ENCODE data around the gene RAPGEF3.

The RAPGEF3 gene

DNA sequence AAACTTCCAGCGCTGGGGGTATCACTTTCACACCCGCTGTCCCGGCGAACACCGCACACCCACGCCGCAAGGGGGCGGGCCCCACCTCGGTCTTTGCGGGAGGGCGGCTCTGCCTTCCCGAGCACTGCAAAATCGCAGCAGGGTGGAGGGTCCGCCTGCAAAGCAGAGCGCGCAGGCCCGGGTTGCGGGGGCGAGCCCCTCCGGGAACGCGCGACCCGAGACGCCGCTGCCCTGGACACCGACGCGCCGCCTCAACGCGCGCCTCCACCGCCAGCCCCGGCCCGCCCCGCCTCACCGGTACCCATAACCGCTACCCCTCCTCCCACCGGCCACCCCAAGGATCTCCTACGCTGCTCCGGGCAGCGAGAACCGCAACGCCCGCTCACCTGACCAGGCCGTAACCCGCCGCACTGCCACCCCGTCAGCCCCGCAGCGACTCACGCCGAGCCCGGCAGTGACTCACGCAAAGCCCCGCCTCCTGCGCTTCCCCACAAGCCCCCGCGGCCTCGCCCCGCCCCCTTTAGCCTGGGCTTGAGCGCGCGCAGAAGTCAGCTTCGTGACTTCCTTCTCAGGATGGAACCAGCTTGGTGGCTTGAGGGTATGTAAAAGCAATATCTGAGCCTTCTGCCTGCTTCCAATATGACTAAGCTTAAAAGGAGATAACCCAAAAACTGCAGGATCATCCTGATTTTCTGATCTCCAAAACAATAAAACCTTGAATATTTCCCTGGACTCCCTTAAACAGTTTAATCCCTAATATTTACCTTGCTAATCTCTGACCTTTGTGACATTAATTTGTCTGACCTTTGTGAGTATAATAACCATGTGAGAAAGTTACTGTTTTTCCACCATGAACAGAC lies 52.9 kb downstream of the RAPGEF3 start, which contains the start of gene RPAP3 (continued):
- TF ChIP-seq ZNF211 (tag by site-specific recombination; IDR thresholded peaks at IDR 0.05; ENCODE audit: low read depth) (no peak), TRIM28 (IDR thresholded peaks at IDR 0.05; ENCODE audit: borderline replicate concordance, low read length) (no peak), ZNF2 (tag by site-specific recombination; IDR thresholded peaks at IDR 0.05) (no peak), ZNF701 (tag by site-specific recombination; IDR thresholded peaks at IDR 0.05) (no peak)
- TF ChIP-seq, protein P1, sequence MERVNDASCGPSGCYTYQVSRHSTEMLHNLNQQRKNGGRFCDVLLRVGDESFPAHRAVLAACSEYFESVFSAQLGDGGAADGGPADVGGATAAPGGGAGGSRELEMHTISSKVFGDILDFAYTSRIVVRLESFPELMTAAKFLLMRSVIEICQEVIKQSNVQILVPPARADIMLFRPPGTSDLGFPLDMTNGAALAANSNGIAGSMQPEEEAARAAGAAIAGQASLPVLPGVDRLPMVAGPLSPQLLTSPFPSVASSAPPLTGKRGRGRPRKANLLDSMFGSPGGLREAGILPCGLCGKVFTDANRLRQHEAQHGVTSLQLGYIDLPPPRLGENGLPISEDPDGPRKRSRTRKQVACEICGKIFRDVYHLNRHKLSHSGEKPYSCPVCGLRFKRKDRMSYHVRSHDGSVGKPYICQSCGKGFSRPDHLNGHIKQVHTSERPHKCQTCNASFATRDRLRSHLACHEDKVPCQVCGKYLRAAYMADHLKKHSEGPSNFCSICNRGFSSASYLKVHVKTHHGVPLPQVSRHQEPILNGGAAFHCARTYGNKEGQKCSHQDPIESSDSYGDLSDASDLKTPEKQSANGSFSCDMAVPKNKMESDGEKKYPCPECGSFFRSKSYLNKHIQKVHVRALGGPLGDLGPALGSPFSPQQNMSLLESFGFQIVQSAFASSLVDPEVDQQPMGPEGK (tag by site-specific recombination; IDR thresholded peaks at IDR 0.05) = peak; percentile 79
- TF ChIP-seq, protein P2, sequence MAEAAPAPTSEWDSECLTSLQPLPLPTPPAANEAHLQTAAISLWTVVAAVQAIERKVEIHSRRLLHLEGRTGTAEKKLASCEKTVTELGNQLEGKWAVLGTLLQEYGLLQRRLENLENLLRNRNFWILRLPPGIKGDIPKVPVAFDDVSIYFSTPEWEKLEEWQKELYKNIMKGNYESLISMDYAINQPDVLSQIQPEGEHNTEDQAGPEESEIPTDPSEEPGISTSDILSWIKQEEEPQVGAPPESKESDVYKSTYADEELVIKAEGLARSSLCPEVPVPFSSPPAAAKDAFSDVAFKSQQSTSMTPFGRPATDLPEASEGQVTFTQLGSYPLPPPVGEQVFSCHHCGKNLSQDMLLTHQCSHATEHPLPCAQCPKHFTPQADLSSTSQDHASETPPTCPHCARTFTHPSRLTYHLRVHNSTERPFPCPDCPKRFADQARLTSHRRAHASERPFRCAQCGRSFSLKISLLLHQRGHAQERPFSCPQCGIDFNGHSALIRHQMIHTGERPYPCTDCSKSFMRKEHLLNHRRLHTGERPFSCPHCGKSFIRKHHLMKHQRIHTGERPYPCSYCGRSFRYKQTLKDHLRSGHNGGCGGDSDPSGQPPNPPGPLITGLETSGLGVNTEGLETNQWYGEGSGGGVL (tag by site-specific recombination; IDR thresholded peaks at IDR 0.05) = peak; percentile 26; the same call in 1 of the 2 replicates

DNA sequence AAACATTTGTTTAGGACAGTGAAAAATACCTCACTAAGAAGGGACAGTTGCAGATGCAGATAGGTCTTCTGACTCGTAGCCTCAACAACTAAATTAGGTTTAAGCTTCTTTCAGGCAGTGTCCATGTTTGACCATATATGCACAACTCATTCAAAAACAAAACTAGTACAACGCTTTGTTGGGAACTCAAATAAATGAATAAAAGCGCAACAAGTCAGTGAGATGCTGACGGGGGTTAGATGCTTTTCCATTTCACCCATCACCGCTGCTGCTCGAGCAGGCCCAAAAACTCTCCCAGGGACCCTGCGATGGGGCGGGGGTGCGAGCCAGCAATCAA lies 53.5 kb downstream of the RAPGEF3 start:
- POLR2A ChIA-PET = interaction anchor here (1.5 kb wide), 1 partner anchor 134 kb away, joined by 4 read pairs; no protein-coding TSS in a partner anchor
- Histone ChIP-seq H3K4me3 (ENCODE audit: low read depth, low read length) (peak overlapping the region; percentile 97), H3K9me3 (ENCODE audit: control insufficient read depth, insufficient read depth, low read depth, low read length) (no peaks in the 10 kb centered on the region), H3K4me1 (ENCODE audit: control insufficient read depth, insufficient read depth, low read length) (no peaks in the 10 kb centered on the region), H3K27ac (ENCODE audit: extremely low read depth, low read depth, low read length) (peak overlapping the region; percentile 44; the same call in 1 of the 2 replicates), H3K36me3 (ENCODE audit: control insufficient read depth in 2 of 2, insufficient read depth in 1 of 2, low read length in 2 of 2) (peaks cover 8 to 16% of the 10 kb centered on the region in 2 experiments)
- CTCF ChIA-PET = interaction anchor here (0.6 to 2.6 kb wide), 13 partner anchors 8 to 386 kb away, joined by 3 to 10 read pairs (median 3); no protein-coding TSS in a partner anchor
- TF ChIP-seq ZNF571 (tag by site-specific recombination; IDR thresholded peaks at IDR 0.05) (no peak), SP3 (tag by site-specific recombination; IDR thresholded peaks at IDR 0.05) (no peak), HOXC10 (CRISPR knock-in tag; IDR thresholded peaks at IDR 0.05) (0 out of 2 replicates have a peak, but pooled peaks have one; percentile 25), ZNF558 (tag by site-specific recombination; IDR thresholded peaks at IDR 0.05) (0 out of 2 replicates have a peak, but pooled peaks have one; percentile 15), SCRT2 (tag by site-specific recombination; IDR thresholded peaks at IDR 0.05) (peak; percentile 97), ZBTB21 (tag by site-specific recombination; IDR thresholded peaks at IDR 0.05) (no peak), SCRT1 (tag by site-specific recombination; IDR thresholded peaks at IDR 0.05; ENCODE audit: borderline replicate concordance) (peak; percentile 90), ZNF239 (tag by site-specific recombination; IDR thresholded peaks at IDR 0.05) (no peak), ZBTB17 (tag by site-specific recombination; IDR thresholded peaks at IDR 0.05) (peak; percentile 50), ZNF658 (tag by site-specific recombination; IDR thresholded peaks at IDR 0.05) (no peak), ZNF292 (tag by site-specific recombination; IDR thresholded peaks at IDR 0.05; ENCODE audit: borderline replicate concordance, low read depth) (no peak)
- TF ChIP-seq, protein P3, sequence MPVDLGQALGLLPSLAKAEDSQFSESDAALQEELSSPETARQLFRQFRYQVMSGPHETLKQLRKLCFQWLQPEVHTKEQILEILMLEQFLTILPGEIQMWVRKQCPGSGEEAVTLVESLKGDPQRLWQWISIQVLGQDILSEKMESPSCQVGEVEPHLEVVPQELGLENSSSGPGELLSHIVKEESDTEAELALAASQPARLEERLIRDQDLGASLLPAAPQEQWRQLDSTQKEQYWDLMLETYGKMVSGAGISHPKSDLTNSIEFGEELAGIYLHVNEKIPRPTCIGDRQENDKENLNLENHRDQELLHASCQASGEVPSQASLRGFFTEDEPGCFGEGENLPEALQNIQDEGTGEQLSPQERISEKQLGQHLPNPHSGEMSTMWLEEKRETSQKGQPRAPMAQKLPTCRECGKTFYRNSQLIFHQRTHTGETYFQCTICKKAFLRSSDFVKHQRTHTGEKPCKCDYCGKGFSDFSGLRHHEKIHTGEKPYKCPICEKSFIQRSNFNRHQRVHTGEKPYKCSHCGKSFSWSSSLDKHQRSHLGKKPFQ (tag by site-specific recombination; IDR thresholded peaks at IDR 0.05) = no peak
- TF ChIP-seq, protein P4, sequence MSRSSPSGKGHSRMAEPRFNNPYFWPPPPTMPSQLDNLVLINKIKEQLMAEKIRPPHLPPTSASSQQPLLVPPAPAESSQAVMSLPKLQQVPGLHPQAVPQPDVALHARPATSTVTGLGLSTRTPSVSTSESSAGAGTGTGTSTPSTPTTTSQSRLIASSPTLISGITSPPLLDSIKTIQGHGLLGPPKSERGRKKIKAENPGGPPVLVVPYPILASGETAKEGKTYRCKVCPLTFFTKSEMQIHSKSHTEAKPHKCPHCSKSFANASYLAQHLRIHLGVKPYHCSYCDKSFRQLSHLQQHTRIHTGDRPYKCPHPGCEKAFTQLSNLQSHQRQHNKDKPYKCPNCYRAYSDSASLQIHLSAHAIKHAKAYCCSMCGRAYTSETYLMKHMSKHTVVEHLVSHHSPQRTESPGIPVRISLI (tag by site-specific recombination; IDR thresholded peaks at IDR 0.05) = no peak
- TF ChIP-seq, protein P5, sequence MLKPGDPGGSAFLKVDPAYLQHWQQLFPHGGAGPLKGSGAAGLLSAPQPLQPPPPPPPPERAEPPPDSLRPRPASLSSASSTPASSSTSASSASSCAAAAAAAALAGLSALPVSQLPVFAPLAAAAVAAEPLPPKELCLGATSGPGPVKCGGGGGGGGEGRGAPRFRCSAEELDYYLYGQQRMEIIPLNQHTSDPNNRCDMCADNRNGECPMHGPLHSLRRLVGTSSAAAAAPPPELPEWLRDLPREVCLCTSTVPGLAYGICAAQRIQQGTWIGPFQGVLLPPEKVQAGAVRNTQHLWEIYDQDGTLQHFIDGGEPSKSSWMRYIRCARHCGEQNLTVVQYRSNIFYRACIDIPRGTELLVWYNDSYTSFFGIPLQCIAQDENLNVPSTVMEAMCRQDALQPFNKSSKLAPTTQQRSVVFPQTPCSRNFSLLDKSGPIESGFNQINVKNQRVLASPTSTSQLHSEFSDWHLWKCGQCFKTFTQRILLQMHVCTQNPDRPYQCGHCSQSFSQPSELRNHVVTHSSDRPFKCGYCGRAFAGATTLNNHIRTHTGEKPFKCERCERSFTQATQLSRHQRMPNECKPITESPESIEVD (tag by site-specific recombination; IDR thresholded peaks at IDR 0.05) = no peak
